HG03097 (cell line): Measurements from ENCODE around the gene UBXN2A.
A peak's percentile ranks its signal among the peaks of the same experiment; 100 is the strongest.
"Not testable (repeated sequence)": the region's sequence is repeated elsewhere in the genome, so short reads cannot be mapped to it uniquely, and the experiment has no call there.

ENCODE experiments used
- ATAC-seq: cut with Tn5 transposase; IDR thresholded peaks from one replicate; pipeline ENCODE4 v1.9.1; 2021; ENCODE audit not compliant: unreplicated experiment, low FRiP score

Gene UBXN2A

DNA sequence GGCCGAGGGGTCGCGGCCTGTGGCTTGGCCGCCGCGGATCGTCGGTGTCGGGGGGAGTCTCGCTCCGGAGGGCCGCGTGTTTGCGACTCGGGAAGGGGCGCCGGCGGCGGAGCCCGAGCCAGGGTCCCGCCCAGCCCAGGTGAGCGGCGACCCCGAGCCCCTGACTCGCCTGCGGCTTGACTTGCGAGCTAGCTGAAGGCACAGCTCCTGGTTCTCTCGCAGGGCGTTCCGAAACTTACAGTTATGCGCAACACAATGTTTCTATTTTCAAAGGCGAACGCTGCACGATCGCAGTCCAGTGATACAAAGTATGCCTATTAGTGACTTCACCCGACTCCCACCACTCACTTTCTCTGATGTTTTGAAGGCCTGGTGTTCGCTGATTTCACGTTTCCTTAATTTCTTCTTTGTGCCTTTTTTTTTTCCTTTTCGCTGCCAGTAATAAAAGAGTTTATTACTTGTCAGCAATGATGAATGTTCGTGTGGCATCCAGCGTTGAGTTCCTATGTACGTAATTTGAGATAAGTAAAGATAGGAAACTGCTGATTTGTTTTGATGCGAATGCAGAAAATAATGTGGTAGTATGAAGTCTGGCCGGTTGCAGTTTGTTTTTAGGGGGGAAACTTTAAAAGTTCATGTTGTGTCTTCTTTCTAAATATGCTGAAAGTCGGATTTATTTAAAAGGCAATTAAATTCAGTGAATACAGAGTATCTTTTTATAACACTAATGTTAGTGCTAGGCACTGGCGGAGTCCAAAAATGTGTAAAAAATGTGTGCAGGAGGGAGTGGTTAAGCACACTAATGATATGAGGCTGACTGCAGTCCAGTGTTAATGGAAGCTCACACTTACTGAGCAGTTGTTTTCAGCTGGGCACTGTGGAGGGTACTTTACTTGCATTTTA, 706 bp downstream of the UBXN2A start:
- ATAC-seq, result peak; percentile 51

DNA sequence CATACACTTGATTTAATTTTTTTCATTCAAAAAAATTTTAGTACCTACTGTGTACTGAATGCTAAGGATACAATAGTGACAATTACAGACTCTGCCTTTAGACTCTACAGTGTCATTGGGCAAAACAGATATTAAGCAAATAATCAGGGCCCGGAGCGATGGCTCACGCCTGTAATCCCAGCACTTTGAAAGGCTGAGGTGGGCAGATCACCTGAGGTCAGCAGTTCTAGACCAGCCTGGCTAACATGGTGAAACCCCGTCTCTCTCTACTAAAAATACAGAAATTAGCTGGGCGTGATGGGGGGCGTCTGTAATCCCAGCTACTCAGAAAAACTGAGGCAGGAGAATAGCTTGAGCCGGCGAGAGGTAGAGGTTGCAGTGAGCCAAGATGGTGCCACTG, 1.4 kb downstream of the UBXN2A start:
- no peak for ATAC-seq

DNA sequence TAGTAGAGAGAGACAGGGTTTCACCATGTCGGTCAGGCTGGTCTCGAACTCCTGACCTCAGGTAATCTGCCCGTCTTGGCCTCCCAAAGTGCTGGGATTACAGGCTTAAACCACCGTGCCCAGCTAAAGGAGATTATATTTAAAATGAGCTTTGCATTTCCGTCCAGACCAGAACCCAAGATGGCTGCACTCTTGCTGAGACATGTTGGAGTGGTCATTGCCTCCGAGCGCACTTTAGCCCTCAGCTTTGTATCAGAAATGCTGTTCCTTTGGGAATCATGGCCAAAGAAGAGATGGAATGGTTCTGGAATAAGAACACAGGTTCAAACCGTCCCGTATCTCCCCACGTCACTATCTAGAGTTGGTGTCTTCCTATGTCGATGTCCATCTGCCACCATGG, 3.4 kb downstream of the UBXN2A start:
- ATAC-seq, result no peak

DNA sequence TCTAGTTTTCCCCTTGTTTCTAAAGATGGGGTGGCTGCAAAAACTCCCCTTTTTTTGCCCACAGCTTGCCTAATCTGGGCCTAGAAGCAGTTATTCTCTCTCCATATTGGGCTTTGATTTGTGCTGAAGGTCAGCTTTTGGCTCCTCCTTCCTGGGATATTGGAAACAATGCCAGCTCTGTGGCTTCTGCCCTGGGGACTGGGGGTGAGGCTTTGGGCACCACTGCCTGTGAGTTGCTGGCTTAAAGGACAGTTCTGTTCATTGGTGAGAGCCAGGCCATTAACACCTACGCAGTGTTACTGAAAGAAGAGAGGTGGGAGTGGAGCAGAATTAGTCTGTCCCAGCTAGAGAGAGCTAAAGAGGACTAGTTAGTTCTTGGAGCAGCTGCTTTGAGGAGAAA, 4.3 kb downstream of the UBXN2A start:
- no peak for ATAC-seq

DNA sequence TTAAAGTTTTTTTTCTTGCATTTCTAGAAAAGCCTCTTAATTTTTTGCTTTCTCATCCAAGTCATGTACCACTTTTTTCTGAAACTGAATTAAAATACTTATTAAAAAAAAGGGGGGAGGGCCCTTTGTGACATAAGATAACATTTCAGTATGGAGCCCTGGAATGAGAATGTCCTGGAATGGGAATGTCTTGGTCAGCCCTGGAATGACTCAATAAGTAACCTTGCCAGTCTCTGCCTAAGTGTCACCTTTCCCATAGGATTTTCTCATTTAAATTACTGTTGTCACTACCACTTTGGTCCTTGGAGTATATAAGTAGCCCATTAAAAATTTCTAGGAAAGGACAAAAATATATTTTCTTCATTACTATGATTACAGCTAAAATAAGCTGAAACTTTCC, 4.7 kb downstream of the UBXN2A start:
- no peak for ATAC-seq

DNA sequence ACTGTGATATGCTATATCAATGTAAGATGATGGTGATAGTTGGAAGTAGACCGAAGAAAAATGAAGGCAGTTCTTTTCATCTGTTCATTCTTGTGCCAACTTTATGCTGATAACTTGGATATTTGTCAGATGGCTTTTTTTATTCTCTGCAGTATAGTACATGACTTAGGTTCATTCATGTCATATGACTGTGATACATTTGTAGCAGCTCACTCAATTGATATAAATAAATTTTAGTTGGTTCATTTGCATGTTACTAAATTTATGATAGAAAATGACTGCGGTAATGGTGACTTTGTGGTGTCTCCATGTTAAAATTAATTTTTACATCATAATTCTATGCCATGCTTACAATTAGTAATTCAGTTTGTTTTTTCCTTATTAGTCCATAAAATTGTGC, 7.1 kb downstream of the UBXN2A start:
- no peak for ATAC-seq

DNA sequence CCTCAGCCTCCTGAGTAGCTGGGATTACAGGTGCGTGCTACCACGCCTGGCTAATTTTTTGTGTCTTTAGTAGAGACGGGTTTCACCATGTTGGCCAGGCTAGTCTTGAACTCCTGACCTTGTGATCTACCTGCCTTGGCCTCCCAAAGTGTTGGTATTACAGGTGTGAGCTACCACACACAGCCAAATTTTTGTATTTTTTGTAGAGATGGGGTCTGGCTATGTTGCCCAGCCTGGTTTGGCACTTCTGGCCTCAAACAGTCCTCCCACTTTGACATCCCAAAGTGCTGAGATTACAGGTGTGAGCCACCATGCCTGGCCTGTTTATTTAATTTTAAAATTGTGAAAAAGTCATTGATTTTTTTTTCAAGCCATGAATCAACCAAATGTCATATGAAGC, 12.3 kb downstream of the UBXN2A start:
- ATAC-seq, result not testable (repeated sequence)

DNA sequence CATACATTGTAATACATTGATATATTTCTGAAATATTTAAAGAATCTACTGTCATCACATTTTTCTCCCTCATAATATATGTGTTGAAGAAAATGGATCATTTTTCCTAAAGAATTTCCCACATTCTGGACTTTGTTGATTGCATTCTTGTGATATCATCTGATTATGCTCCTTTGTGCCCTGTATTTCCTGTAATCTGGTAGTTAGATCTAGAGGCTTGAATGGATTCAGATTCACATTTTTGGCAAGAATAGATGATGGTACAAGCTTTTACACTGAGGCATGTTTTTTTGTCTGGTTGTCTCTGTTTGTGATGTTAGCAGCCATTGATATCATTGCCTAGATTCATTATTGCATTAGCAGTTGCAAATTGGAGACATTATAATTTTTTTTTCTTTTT, 13.4 kb downstream of the UBXN2A start:
- no peak for ATAC-seq

DNA sequence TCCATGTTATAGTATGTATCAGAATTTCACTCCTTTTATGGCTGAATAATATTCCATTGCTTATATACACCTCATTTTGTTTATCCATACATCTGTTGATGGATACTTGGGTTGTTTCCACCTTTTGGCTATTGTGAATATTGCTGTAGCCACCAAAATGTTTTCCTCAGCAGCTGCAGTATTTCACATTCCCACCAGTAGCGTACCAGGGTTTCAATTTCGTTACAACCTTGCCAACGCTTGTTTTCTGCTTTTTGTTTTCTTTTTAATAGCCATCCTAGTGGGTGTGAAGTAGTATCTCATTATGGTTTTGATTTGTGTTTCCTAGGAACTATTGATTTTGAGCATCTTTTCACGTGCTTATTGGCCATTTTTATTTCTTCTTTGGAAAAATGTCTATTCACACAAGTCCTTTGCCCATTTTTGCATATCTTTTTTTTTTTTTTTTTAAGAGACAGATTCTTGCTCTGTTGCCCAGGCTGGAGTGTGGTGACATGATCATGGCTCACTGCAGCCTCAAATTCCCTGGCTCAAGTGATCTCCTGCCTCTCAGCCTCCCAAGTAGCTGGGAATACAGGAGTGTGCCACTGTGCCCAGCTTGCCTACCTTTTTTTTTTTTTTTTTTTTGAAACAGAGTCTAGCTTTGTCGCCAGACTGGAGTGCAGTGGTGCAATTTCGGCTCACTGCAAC, 14.2 kb downstream of the UBXN2A start:
- no peak for ATAC-seq

DNA sequence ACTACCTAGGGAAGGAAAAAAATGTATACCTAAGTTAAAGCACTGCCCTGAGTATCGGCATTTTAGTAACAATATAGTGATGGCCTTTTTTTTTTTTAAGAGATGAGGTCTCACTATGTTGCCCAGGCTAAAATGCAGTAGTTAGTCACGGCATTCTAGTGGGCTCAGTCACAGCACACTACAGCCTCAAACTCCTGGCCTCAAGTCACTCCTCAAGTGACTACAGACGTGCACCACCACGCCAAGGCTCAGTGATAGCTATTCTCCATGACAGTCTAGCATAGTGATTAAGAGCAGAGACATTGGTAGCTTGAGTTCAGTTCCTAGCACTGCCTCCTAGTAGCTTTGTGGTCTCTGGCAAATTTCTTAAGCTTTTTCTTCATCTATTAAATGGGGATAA, 27.6 kb downstream of the UBXN2A start:
- no peak for ATAC-seq

DNA sequence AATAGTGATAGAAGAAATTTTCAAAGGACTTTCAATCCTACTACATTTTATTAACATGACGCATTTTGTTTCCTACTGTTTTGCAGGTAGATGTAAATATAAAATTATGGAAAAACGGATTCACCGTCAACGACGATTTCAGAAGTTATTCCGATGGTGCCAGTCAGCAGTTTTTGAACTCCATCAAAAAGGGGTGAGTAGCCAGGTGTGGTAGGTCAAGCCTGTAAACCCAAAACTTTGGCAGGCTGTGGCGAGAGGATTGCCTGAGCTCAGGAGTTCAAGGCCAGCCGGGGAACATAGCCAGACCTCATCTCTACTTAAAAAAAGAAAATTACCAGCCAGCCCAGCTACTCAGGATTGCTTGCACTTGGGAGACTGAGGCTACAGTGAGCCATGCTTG, 36.6 kb downstream of the UBXN2A start:
- ATAC-seq, result no peak

DNA sequence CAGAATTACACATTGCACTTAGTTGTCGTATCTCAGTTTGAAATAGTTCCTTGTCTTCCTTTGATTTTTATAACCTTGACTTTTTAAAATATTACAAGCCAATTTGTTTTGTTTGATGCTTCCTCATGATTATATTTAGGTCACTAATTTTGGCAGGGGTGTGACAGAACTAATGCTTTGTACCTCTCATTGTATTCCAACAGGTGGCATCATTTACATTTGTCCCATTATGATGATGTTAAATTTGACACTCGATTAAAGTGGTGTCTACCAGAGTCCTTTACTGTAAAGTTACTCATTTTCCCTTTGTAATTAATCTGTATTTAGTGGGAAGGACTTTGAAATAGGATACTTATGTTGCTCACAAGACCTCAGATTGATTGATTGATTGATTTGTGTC, 48.1 kb downstream of the UBXN2A start:
- ATAC-seq, result no peak

DNA sequence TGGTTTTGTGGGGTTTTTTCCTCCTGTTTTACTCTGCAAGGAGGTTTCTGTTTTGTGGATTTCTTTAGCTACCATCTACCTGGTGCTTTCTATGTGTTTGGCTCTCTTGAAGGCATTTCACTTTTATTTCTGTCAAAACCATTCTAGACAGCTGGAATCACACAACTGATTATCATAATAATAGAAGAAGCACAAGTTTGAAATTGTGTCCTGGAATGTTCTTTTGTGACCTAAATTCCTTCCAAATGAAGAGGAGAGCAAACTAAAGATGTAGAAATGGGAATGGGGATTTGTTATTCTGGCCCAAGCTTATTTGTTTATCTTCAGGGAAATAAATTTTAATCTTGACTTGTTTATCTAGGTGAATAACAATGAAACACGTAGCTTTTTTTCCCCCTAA, 52.7 kb downstream of the UBXN2A start:
- no peak for ATAC-seq

DNA sequence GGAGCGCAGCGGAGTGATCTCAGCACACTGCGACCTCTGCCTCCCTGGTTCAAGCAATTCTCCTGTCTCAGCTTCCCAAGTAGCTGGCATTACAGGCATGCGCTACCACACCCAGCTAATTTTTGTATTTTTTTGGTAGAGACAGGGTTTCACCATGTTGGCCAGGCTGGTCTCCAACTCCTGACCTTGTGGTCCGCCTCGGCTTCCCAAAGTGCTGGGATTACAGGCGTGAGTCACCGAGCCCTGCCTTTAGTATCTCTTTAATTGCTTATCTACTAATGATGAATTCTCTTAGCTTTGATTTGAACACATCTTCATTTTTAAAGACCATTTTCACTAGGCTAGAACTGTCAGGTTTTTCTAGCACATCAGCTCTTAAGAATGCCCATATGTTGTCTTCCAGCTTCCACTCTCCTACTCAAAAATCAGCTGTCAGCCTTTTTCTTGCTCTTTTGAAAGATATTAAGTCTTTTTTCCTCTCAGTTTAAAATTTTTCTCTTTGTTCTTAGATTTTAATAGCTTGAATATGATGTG, 53.5 kb downstream of the UBXN2A start:
- ATAC-seq, result no peak

DNA sequence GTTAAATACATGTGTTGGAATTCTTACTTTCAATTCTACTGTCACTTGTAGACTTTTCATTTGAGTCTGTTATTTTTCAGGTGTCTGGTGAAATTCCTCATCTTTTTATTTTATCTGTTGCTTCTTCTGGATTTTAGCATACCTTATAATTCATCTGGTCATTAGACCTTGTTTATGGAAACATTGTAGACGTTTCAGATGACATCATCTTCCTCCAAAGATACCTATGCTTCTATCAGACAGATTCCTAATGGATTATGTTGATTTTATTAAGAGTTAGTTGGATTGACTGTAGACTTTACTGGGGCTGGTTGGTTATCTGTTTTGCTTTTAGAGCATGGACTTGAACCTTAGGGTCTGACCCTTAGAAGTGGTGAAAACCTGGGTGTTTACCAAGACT, 54.3 kb downstream of the UBXN2A start:
- ATAC-seq, result no peak

DNA sequence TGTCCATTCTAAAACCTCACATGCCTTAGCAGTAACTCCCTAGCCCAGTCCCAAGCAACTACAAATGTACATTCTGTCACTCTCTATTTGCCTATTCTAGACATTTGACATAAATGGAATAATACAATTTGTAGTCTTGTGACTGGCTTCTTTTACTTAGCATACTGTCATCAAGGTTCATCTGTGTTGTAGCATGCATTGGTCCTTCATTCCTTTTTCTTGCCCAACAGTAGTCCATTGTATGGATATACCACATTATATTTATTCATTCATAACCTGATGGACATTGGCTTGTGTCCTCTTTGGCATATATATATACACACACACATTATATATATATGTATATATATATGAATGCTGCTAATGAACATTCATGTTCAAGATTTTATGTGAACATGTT, 67.4 kb downstream of the UBXN2A start:
- ATAC-seq, result no peak

DNA sequence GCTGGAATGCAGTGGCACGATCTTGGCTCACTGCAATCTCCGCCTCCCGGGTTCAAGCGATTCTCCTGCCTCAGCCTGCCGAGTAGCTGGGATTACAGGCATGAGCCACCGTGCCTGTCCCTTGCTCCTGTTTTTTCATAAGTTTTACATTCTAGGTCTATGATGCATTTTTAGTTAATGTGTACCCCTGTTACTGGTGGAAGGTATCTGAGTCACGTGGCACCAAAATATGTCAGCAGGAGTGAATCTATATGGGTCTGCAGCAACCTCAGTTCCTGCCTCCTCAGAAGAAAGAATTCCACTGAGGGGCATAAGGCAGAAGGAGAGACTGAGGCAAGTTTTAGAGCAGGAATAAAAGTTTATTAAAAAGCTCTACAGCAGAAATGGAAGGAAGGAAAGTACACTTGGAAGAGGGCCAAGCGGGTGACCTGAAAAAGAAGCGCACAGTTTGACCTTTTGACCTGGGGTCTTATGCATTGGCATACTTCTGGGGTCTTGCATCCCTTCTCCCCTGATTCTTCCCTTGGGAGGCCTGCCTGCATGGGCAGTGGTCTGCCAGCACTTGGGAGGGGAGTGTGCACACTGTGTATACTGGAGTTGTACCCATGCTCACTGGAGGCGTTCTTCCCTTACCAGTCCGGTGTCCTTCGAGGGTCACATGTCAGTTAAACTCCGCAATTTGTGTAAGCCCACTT, 68.6 kb downstream of the UBXN2A start:
- ATAC-seq, result no peak

DNA sequence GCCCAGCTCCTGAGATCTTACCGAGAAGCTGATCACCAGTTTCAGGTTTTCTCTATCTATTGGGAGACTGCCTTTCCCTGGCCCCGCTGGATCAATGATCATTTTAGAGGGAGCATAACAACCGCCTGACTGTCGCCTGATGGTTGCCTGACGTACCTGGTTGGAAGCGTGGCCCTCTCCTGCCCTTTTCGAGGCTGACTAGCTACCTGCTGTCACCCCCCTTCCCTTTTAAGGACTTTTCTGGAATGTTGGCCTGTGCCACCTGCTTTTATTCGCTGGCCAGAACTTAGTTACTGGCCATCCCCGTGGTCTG, 69.1 kb downstream of the UBXN2A start:
- no peak for ATAC-seq

DNA sequence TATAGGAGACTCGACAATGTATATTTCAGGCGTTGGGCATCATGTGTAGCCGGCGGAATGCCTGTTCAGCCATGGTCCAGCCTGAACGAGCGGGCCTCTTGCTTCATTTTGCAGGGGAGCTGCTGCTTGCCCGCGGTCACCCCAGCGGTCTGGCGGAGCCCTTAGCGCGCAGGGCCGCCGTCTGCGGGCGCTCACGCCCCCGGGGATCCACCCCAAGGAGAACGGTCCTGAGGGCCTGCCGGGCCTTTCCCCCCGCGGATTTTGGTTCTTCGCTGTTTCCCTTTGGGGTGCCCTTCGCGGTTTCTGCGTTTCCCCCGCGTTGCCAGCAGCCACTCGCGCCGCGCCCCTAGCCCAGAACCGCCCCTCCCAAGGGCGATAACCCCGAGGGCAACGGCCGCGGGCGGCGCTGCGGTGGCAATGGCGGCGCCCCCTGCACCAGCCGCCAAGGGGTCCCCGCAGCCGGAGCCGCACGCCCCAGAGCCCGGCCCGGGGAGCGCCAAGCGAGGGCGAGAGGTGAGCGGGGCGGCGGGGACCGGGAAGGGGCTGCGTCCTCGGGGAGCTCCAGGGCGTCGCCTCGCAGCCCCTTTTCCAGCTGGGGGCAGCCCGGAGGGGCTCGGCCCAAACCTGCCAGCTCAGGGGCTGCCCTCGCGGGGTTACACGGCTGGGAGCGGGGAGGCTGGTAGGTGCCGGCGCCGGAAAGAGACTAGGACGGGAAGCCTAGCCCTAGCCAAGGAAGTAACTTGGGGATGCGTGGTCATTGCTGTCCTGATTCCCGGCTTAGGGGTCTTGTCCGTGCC, 69.6 kb downstream of the UBXN2A start, which contains the start of gene MFSD2B:
TSS of gene MFSD2B (plus strand) at position 406 of the 797 bp plus-strand sequence. CDS start at position 418, 12 bp downstream.
- ATAC-seq, result no peak

DNA sequence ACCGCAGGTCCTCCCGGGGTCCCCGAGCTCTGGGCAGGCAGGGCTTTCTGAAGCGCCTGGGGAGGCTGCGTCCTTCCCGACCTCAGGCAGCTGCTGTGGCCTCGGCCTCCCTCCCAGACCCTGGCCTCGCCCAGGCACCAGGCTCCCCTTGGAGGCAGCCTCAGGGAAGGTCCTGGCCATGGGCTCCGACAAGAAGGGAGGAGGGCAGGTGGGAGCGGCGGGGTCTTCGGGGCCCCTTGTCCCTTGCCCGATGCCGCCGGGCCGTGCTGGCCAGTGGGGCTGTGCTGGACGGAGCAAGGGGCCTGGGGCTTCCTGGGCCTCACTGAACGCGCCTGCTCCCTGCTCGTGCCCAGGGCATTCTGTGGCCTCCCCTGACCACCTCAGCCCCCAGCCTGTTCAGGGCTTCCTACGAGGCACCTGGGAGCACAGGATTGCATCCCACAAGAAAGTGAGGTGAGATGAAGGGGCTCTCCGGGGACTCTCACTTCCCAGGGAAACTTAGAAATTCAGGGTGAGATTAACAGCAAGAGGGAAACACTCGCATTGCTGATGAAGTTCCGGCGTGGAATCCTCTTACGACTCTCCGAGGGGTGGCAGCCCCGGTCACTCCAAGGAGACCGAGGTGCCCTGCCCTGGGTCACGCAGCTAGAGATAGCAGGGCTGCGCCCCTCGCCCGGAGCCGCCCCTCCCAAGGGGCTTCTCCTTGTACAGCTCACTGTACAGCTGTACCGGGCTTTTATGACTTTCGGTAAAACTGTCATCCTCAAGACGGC, 70.4 kb downstream of the UBXN2A start:
- no peak for ATAC-seq
